ENCODE data around the gene LAMP1. TPM values are rescaled to one million over a fixed set of nuclear protein-coding genes. Genes with fewer than 3 reads are reported as not detected.

Gene LAMP1
- total RNA-seq, 1 donor from 2014 or later = 77.8 TPM

DNA sequence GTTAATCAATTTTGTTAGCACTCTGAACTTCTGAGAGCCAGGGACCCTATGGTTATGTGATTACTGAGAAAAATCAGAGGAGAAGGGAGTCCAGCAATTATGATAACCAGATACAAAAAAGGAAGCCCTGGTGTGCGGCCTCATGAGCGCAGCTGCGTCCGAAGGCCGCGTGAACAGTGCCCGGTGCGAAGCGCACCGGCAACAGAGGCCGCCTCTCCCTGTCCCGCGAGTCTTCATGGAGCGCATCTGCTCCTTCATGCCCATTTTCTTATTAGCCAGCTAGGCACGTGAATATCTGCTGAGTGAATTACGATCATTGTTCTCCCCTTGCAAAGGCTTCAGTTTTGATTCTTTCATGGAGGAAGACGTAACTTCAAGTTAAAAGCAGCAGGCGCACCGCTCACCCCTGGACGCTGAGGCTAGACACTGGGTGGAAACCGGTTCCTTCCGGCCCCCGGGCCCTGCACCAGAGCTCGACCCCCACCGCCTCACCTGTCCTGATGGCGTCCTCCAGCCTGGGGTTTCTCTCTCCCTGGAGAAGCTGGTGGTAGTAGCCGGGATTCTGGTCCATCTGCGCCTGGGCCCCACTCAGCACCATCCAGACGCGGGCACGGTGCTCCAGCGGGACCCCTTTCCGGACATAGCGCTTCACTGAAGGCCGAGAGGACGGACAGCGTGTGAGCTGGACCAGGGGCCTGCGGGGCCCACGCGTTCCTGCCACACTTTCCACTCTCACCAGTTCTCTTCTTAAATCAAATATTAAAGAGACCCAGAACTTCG lies 58.0 kb downstream of the LAMP1 start:
- Histone ChIP-seq H3K36me3 (peaks cover 0 to 4% of the 10 kb centered on the region in 2 donors), H3K27ac (no peak overlapping the region), H3K4me1 (no peaks in the 10 kb centered on the region), H3K9me3 (no peaks in the 10 kb centered on the region), H3K4me3 (no peak overlapping the region), H3K27me3 (no peaks in the 10 kb centered on the region)
- no peak for DNase-seq (ENCODE audit: extremely low spot score in 2 of 2)
- TF ChIP-seq POLR2AphosphoS5 (IDR thresholded peaks at IDR 0.05; ENCODE audit: insufficient read depth in 1 of 2, low read depth in 1 of 2) (no peak), POLR2A (IDR thresholded peaks at IDR 0.05) (no peak), CTCF (IDR thresholded peaks at IDR 0.05) (no peak)
- intact Hi-C loops (cut with DNase I) = no loop called here

DNA sequence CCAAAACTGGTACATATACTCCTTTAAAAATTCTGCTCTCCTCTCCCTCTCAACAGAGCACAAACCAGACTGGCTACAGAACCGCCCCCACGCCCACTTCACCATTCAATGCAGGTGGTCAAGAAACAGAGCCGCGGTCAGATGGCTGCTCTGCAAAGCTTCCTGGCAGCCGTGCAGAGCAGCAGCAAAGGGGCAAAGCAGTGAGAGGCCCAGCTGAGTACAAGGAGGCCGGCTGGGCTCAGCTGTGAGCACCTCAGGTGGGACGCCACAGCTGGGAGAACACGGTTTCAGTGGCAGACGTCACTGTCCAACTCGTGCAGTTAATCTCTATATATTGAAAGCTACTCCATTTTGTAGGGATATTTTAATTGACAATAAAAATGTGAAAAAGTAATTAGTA lies 58.6 kb downstream of the LAMP1 start:
- no peak for DNase-seq (ENCODE audit: extremely low spot score in 2 of 2)
- no peak overlapping the region for H3K27ac ChIP-seq

GRCh38 chr13:113356596-113356995 lies 59.6 kb downstream of the LAMP1 start:
- Histone ChIP-seq H3K4me1 (no peaks in the 10 kb centered on the region), H3K9me3 (no peaks in the 10 kb centered on the region), H3K4me3 (no peak overlapping the region), H3K36me3 (peaks cover 0 to 4% of the 10 kb centered on the region in 2 donors), H3K27ac (no peak overlapping the region), H3K27me3 (no peaks in the 10 kb centered on the region)
- intact Hi-C loops (cut with DNase I) = no loop called here
- no peak for DNase-seq (ENCODE audit: extremely low spot score in 2 of 2)
- TF ChIP-seq POLR2AphosphoS5 (IDR thresholded peaks at IDR 0.05; ENCODE audit: insufficient read depth in 1 of 2, low read depth in 1 of 2) (no peak), CTCF (IDR thresholded peaks at IDR 0.05) (no peak), POLR2A (IDR thresholded peaks at IDR 0.05) (no peak)

More for the DNA sequence above, 58.6 kb downstream of the LAMP1 start:
- Histone ChIP-seq H3K4me3 (no peak overlapping the region), H3K9me3 (no peaks in the 10 kb centered on the region), H3K27me3 (no peaks in the 10 kb centered on the region), H3K4me1 (no peaks in the 10 kb centered on the region), H3K36me3 (peaks cover 0 to 4% of the 10 kb centered on the region in 2 donors)
- TF ChIP-seq POLR2A (IDR thresholded peaks at IDR 0.05) (no peak), POLR2AphosphoS5 (IDR thresholded peaks at IDR 0.05; ENCODE audit: insufficient read depth in 1 of 2, low read depth in 1 of 2) (no peak), CTCF (IDR thresholded peaks at IDR 0.05) (no peak)
- intact Hi-C loops (cut with DNase I) = no loop called here

- intact Hi-C loops (cut with DNase I) = no loop called here
- Histone ChIP-seq H3K27me3 (no peaks in the 10 kb centered on the region), H3K4me1 (peaks cover 3% of the 10 kb centered on the region), H3K36me3 (peaks cover 0 to 4% of the 10 kb centered on the region in 2 donors), H3K27ac (no peak overlapping the region), H3K9me3 (no peaks in the 10 kb centered on the region), H3K4me3 (no peak overlapping the region)
- no peak for DNase-seq (ENCODE audit: extremely low spot score in 2 of 2)
- TF ChIP-seq CTCF (IDR thresholded peaks at IDR 0.05) (no peak), POLR2AphosphoS5 (IDR thresholded peaks at IDR 0.05; ENCODE audit: insufficient read depth in 1 of 2, low read depth in 1 of 2) (no peak), POLR2A (IDR thresholded peaks at IDR 0.05) (no peak)
These were observed 60.5 kb downstream of the LAMP1 start for GRCh38 chr13:113357529-113357928.

GRCh38 chr13:113358653-113359190 lies 61.7 kb downstream of the LAMP1 start:
- TF ChIP-seq CTCF (IDR thresholded peaks at IDR 0.05) (no peak), POLR2AphosphoS5 (IDR thresholded peaks at IDR 0.05; ENCODE audit: insufficient read depth in 1 of 2, low read depth in 1 of 2) (no peak), POLR2A (IDR thresholded peaks at IDR 0.05) (no peak)
- Histone ChIP-seq H3K4me1 (peaks cover 10% of the 10 kb centered on the region), H3K4me3 (no peak overlapping the region), H3K27ac (no peak overlapping the region), H3K36me3 (peaks cover 0 to 4% of the 10 kb centered on the region in 2 donors), H3K9me3 (no peaks in the 10 kb centered on the region), H3K27me3 (no peaks in the 10 kb centered on the region)
- intact Hi-C loops (cut with DNase I) = no loop called here
- no peak for DNase-seq (ENCODE audit: extremely low spot score in 2 of 2)
